ENCODE measurements around the gene MYOM1.

MYOM1 gene

GRCh38 chr18:3088449-3088848, 131.3 kb downstream of the MYOM1 start:
- H3K4me3 ChIP-seq (ENCODE audit: low read depth, low read length), result no peak overlapping the region
- no peak for DNase-seq (ENCODE audit: low read depth)
- TF ChIP-seq CTCF (IDR thresholded peaks at IDR 0.05; ENCODE audit: low read depth, low read length, missing control alignments), result no peak
- in situ Hi-C loops (cut with HindIII; ENCODE audit: low sequenced_read_pairs), result no loop called here

GRCh38 chr18:3086871-3087270, 132.9 kb downstream of the MYOM1 start:
- in situ Hi-C loops (cut with HindIII; ENCODE audit: low sequenced_read_pairs), result no loop called here
- no peak for DNase-seq (ENCODE audit: low read depth)
- no peak for TF ChIP-seq CTCF (IDR thresholded peaks at IDR 0.05; ENCODE audit: low read depth, low read length, missing control alignments)
- H3K4me3 ChIP-seq (ENCODE audit: low read depth, low read length), result no peak overlapping the region

GRCh38 chr18:3085612-3086011, 134.2 kb downstream of the MYOM1 start:
- DNase-seq (ENCODE audit: low read depth), result no peak
- no peak for TF ChIP-seq CTCF (IDR thresholded peaks at IDR 0.05; ENCODE audit: low read depth, low read length, missing control alignments)
- in situ Hi-C loops (cut with HindIII; ENCODE audit: low sequenced_read_pairs), result no loop called here
- no peak overlapping the region for H3K4me3 ChIP-seq (ENCODE audit: low read depth, low read length)

- no peak for TF ChIP-seq CTCF (IDR thresholded peaks at IDR 0.05; ENCODE audit: low read depth, low read length, missing control alignments)
- H3K4me3 ChIP-seq (ENCODE audit: low read depth, low read length), result no peak overlapping the region
- in situ Hi-C loops (cut with HindIII; ENCODE audit: low sequenced_read_pairs), result no loop called here
- no peak for DNase-seq (ENCODE audit: low read depth)
Measured at GRCh38 chr18:3084206-3084605, 135.6 kb downstream of the MYOM1 start.

GRCh38 chr18:3083766-3084165, 136.0 kb downstream of the MYOM1 start:
- no peak for DNase-seq (ENCODE audit: low read depth)
- no peak for TF ChIP-seq CTCF (IDR thresholded peaks at IDR 0.05; ENCODE audit: low read depth, low read length, missing control alignments)
- no peak overlapping the region for H3K4me3 ChIP-seq (ENCODE audit: low read depth, low read length)
- in situ Hi-C loops (cut with HindIII; ENCODE audit: low sequenced_read_pairs), result no loop called here

- in situ Hi-C loops (cut with HindIII; ENCODE audit: low sequenced_read_pairs), result no loop called here
- no peak for TF ChIP-seq CTCF (IDR thresholded peaks at IDR 0.05; ENCODE audit: low read depth, low read length, missing control alignments)
- DNase-seq (ENCODE audit: low read depth), result no peak
- no peak overlapping the region for H3K4me3 ChIP-seq (ENCODE audit: low read depth, low read length)
Measured at GRCh38 chr18:3081584-3081991, 138.2 kb downstream of the MYOM1 start.

- no peak for DNase-seq (ENCODE audit: low read depth)
- no peak for TF ChIP-seq CTCF (IDR thresholded peaks at IDR 0.05; ENCODE audit: low read depth, low read length, missing control alignments)
- H3K4me3 ChIP-seq (ENCODE audit: low read depth, low read length), result no peak overlapping the region
- in situ Hi-C loops (cut with HindIII; ENCODE audit: low sequenced_read_pairs), result no loop called here
Measured at GRCh38 chr18:3079653-3080052, 140.1 kb downstream of the MYOM1 start.
